MM.1S (cell line): Measurements from ENCODE around the gene DDIT3.
A peak's percentile ranks its signal among the peaks of the same experiment; 100 is the strongest.

Experiments used
- DNase-seq: peaks from one replicate; pipeline ENCODE4 v3.0.0-alpha.2; 2015
- H2AFZ ChIP-seq: fragments of 300-600 bp; sonication (generic); 2 replicates; pipeline ENCODE4 v1.6.0; 2016; ENCODE audit warnings: antibody characterized with exemption, low read length
- H3F3A ChIP-seq: fragments of 300-600 bp; sonication (generic); 2 replicates; pipeline ENCODE4 v1.6.1; 2016; ENCODE audit warnings: mild to moderate bottlenecking, antibody characterized with exemption, low read length, moderate library complexity, mixed read lengths; ENCODE audit not compliant: insufficient read depth
- H3K27ac ChIP-seq: fragments of 300-600 bp; sonication (generic); 2 replicates; pipeline ENCODE4 v1.5.1; 2016; ENCODE audit warnings: mild to moderate bottlenecking, low read length
- H3K27me3 ChIP-seq: fragments of 300-600 bp; sonication (generic); replicated peaks from 2 replicates; pipeline ENCODE4 v1.6.0; 2016; ENCODE audit warnings: low read length; ENCODE audit not compliant: insufficient read depth
- H3K36me3 ChIP-seq: fragments of 300-600 bp; sonication (generic); replicated peaks from 2 replicates; pipeline ENCODE4 v1.6.1; 2016; ENCODE audit warnings: mild to moderate bottlenecking, low read length, mixed read lengths; ENCODE audit not compliant: insufficient read depth
- H3K4me1 ChIP-seq: fragments of 300-600 bp; sonication (generic); 2 replicates; pipeline ENCODE4 v1.6.1; 2016; ENCODE audit warnings: low read length, mixed read lengths
- H3K4me2 ChIP-seq: fragments of 300-600 bp; sonication (generic); 2 replicates; pipeline ENCODE4 v1.6.0; 2016; ENCODE audit warnings: low read depth, low read length
- H3K4me3 ChIP-seq: fragments of 300-600 bp; sonication (generic); 2 replicates; pipeline ENCODE4 v1.5.1; 2016; ENCODE audit warnings: low read length, mixed read lengths
- H3K79me2 ChIP-seq: fragments of 300-600 bp; sonication (generic); 2 replicates; pipeline ENCODE4 v1.6.1; 2016; ENCODE audit warnings: mixed run types, low read length, mixed read lengths
- H3K9ac ChIP-seq: fragments of 300-600 bp; sonication (generic); 2 replicates; pipeline ENCODE4 v1.6.1; 2016; ENCODE audit warnings: low read length, mixed read lengths
- H3K9me2 ChIP-seq: fragments of 300-600 bp; sonication (generic); replicated peaks from 2 replicates; pipeline ENCODE4 v1.6.1; 2016; ENCODE audit warnings: mild to moderate bottlenecking, low read length, mixed read lengths; ENCODE audit not compliant: insufficient read depth
- H3K9me3 ChIP-seq: fragments of 300-600 bp; sonication (generic); replicated peaks from 2 replicates; pipeline ENCODE4 v1.6.1; 2016; ENCODE audit warnings: mild to moderate bottlenecking, low read length, mixed read lengths; ENCODE audit not compliant: insufficient read depth
- H4K20me1 ChIP-seq: fragments of 300-600 bp; sonication (generic); 2 replicates; pipeline ENCODE4 v1.6.1; 2016; ENCODE audit warnings: mild to moderate bottlenecking, low read length, moderate library complexity, mixed read lengths; ENCODE audit not compliant: insufficient read depth
- EZH2 ChIP-seq: fragments of 300-600 bp; sonication (generic); optimal IDR thresholded peaks from 2 replicates; pipeline ENCODE3; 2017; ENCODE audit warnings: low read depth, mild to moderate bottlenecking, antibody characterized with exemption, low read length, mixed read lengths
- EZH2phosphoT487 ChIP-seq: fragments of 300-600 bp; sonication (generic); IDR thresholded peaks from 2 replicates; pipeline ENCODE4 v1.6.1; 2018; ENCODE audit warnings: antibody characterized with exemption, low read length
- TF ChIP-seq, protein P1 (sequence below): fragments of 300-600 bp; sonication (generic); IDR thresholded peaks from 2 replicates; pipeline ENCODE4 v1.5.1; 2016; ENCODE audit warnings: antibody characterized with exemption, low read length, mixed read lengths

Gene DDIT3

DNA sequence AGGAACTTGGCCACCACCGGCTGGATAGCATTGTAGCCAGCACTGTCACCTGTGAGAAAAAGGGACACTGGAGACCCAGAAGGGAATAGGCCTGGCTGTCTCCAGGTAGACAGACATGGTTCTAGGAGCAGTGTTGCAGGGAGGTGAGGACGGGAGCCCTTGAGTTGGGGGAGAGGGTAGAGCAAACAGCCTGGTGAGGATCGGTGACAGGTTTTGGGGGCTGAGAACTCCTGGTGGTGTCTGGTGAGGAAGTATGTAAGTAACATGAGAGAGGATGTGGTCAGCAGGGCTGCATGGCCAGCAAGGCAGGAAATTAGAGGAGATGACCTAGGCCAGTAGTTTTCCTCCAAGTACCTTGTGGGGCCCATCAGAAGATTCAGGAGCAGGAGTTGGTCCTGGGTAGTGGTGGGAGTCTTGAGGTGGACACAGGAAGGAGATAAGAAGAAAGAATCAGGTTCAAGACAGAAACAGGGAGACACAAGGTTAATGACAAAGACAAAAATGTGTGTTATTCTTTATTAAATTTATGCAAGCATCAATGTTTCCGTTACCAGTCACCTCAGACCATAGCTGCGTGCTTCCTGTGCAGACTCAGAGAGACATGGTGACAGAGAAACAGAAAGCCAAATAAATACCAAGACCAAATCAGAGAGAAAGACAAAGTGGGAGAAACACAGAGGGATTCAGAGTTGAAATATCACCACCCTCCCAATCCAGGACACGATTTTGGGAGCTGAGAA is 40.8 kb downstream of the DDIT3 start, which contains the start of gene ARHGAP9:
Gene ARHGAP9, minus strand, starts transcription at position 491 of the 740 bp plus-strand sequence. Its CDS starts 460 bp downstream, at position 31.
- no peak within 1 kb of the TSS for H3K27ac ChIP-seq
- no peaks in the 10 kb centered on the region for H3K36me3 ChIP-seq
- no peaks in the 10 kb centered on the region for H4K20me1 ChIP-seq
- H2AFZ ChIP-seq = no peak within 1 kb of the TSS
- no peaks in the 10 kb centered on the region for H3F3A ChIP-seq
- H3K4me2 ChIP-seq = no peak within 1 kb of the TSS
- no peak within 1 kb of the TSS for H3K9ac ChIP-seq
- no peaks in the 10 kb centered on the region for H3K9me2 ChIP-seq
- H3K4me1 ChIP-seq = peaks cover 8% of the 10 kb centered on the region; the same call in 1 of the 2 replicates
- no peak within 1 kb of the TSS for H3K4me3 ChIP-seq
- TF ChIP-seq EZH2 (no peak), EZH2phosphoT487 (no peak)
- TF ChIP-seq, protein P1, sequence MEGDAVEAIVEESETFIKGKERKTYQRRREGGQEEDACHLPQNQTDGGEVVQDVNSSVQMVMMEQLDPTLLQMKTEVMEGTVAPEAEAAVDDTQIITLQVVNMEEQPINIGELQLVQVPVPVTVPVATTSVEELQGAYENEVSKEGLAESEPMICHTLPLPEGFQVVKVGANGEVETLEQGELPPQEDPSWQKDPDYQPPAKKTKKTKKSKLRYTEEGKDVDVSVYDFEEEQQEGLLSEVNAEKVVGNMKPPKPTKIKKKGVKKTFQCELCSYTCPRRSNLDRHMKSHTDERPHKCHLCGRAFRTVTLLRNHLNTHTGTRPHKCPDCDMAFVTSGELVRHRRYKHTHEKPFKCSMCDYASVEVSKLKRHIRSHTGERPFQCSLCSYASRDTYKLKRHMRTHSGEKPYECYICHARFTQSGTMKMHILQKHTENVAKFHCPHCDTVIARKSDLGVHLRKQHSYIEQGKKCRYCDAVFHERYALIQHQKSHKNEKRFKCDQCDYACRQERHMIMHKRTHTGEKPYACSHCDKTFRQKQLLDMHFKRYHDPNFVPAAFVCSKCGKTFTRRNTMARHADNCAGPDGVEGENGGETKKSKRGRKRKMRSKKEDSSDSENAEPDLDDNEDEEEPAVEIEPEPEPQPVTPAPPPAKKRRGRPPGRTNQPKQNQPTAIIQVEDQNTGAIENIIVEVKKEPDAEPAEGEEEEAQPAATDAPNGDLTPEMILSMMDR = no peak
- H3K9me3 ChIP-seq = no peaks in the 10 kb centered on the region
- no peak for DNase-seq
- H3K27me3 ChIP-seq = no peaks in the 10 kb centered on the region
- H3K79me2 ChIP-seq = no peaks in the 10 kb centered on the region

DNA sequence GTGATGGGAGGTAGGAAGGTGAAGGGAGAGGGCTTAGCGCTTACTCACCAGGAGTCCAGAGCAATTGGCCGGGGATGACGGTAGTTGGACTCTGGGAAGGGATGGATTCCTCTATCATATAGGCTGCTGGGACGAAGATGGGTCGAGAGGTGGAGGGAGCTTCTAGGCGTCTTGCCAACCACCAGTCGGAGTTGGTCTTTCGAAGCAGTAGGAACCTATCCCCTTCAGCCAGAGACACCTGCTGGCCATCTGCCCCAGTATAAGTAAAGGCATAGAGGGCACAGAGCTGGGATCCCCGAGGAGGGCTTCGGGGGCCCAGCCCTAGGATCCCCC is 41.3 kb downstream of the DDIT3 start:
- H2AFZ ChIP-seq = no peak overlapping the region
- H3K79me2 ChIP-seq = no peaks in the 10 kb centered on the region
- peaks cover 8% of the 10 kb centered on the region; the same call in 1 of the 2 replicates for H3K4me1 ChIP-seq
- TF ChIP-seq, protein P1 = no peak
- TF ChIP-seq EZH2 (no peak), EZH2phosphoT487 (no peak)
- H3K27ac ChIP-seq = no peak overlapping the region
- H3K9me2 ChIP-seq = no peaks in the 10 kb centered on the region
- DNase-seq = no peak
- no peaks in the 10 kb centered on the region for H3F3A ChIP-seq
- no peaks in the 10 kb centered on the region for H3K36me3 ChIP-seq
- H3K9ac ChIP-seq = no peak overlapping the region
- no peaks in the 10 kb centered on the region for H4K20me1 ChIP-seq
- H3K9me3 ChIP-seq = no peaks in the 10 kb centered on the region
- no peak overlapping the region for H3K4me2 ChIP-seq
- no peaks in the 10 kb centered on the region for H3K27me3 ChIP-seq
- no peak overlapping the region for H3K4me3 ChIP-seq

DNA sequence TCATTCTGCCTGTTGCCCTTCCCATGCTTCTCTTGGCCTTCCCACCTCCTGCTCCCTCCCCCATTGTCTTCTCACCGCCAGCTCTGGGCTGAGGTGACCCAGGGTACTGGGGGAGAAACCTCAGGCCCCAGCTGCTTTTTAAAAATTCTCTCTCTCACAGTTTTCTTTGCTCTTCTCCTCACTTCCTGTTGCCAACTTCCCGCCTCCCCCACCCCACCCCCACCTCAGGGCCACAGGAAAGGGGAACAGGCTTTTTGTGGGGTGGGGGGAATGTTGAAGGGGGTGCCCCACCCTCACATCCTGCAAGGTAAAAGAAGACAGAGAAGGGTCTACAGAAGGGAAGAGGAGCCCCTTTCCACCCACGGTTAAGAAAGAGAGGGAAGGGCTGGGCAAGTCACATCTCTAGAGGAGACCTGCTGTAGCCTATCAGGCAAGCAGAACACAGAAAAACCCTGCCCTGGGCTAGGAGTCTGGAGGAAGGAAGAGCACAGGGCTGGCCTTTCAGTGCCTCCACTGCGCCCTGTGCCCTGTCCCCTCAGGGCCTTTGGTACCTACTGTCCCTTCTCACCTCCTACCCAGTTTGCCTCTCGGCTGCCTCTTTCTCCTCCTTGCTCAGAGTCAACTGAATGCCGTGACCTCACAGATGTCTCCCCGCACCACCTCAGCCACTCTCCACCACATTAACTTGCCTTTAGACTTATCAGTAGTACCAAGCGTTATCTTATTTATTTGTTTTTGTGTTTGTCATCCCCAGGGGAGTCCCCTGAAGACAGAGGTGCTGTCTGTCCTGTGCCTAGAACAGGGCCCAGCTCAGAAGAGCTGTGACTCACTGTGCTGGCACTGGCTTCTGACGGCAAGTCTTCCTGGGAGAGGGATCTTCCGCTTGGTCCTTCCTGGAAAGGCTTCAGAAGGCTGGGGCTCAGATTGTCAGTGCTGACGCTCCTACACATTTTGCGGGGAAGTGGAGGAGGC is 42.3 kb downstream of the DDIT3 start:
- DNase-seq = no peak
- Histone ChIP-seq H3K9me2 (no peaks in the 10 kb centered on the region), H3K27me3 (no peaks in the 10 kb centered on the region), H3K36me3 (no peaks in the 10 kb centered on the region), H4K20me1 (no peaks in the 10 kb centered on the region), H3F3A (no peaks in the 10 kb centered on the region), H3K4me2 (no peak overlapping the region), H3K9ac (no peak overlapping the region), H3K79me2 (no peaks in the 10 kb centered on the region), H3K9me3 (no peaks in the 10 kb centered on the region), H3K4me3 (no peak overlapping the region), H3K4me1 (peaks cover 8% of the 10 kb centered on the region; the same call in 1 of the 2 replicates), H3K27ac (no peak overlapping the region), H2AFZ (0 out of 2 replicates have a peak overlapping the region, but pooled peaks have one; percentile 19)
- no peak for TF ChIP-seq EZH2
- TF ChIP-seq, protein P1 = no peak
- no peak for TF ChIP-seq EZH2phosphoT487
